Fibroblast of mammary gland (primary cell): ENCODE measurements around the gene PTPN7.

Experiments
- DNase-seq: peaks from one replicate; pipeline ENCODE4 v3.0.0-alpha.2; 2010; ENCODE audit warnings: low read depth
- H3K4me3 ChIP-seq: 2 replicates; pipeline ENCODE4 v1.5.1; 2011; ENCODE audit warnings: low read depth, mild to moderate bottlenecking, low read length, moderate library complexity; ENCODE audit not compliant: control insufficient read depth
- TF ChIP-seq, protein P1 (sequence below): conservative IDR thresholded peaks from 2 replicates; pipeline ENCODE4 v1.5.1; 2011; ENCODE audit warnings: low read depth, low read length, inconsistent platforms; ENCODE audit not compliant: control insufficient read depth, insufficient read depth

PTPN7 gene

DNA sequence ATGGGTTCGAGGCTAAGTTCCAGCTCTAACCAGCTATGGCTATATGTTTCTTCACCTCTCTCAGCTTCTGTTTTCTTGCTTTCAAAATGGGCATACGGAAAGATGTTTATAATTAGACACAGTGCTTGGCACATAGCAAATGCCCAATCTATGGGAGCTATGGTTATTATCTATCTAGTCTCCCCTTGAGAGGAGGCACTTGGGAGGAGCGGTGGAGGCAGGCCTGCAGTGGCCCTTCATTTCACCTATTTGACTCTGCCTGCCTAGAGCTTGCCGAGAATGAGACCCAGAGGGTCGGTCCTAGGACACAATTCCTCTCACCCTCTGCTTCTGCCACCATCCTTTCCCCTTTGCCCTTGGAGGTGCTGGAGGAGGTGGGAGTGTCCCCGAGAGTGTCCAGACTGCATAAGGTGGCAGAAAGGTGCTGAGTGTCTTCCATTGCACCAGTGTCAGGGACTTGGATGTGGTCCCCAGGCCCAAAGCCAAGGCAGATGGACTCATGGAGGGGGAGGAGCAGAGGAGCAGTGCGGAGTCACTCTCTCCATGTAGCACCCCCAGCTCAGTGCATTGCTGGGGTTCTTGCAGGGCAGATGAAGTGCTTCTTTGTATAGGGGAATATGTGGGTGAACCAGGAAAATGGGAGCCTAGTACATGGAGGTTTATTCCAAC, 42.2 kb upstream of the PTPN7 start:
- DNase-seq, result no peak
- TF ChIP-seq, protein P1, sequence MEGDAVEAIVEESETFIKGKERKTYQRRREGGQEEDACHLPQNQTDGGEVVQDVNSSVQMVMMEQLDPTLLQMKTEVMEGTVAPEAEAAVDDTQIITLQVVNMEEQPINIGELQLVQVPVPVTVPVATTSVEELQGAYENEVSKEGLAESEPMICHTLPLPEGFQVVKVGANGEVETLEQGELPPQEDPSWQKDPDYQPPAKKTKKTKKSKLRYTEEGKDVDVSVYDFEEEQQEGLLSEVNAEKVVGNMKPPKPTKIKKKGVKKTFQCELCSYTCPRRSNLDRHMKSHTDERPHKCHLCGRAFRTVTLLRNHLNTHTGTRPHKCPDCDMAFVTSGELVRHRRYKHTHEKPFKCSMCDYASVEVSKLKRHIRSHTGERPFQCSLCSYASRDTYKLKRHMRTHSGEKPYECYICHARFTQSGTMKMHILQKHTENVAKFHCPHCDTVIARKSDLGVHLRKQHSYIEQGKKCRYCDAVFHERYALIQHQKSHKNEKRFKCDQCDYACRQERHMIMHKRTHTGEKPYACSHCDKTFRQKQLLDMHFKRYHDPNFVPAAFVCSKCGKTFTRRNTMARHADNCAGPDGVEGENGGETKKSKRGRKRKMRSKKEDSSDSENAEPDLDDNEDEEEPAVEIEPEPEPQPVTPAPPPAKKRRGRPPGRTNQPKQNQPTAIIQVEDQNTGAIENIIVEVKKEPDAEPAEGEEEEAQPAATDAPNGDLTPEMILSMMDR, result no peak
- H3K4me3 ChIP-seq, result no peak overlapping the region

DNA sequence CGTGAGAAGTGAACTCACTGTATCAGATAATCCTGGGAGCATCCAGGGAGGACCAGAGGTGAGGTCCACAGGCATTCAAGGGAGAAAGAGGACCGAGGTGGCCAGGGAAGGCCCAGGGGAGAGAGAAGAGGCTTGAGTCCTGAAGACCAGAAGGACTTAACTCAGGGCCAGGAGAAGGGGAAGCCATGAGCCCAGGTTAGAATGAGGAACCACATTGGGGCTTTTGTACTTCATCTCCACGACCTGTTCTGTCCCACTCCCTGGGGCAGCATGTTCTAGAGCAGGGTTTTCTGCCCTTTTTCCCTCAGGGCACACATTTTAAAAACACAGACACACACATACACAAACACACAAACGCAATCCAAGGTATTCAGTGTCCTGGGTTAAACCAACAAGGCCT, 41.6 kb upstream of the PTPN7 start:
- DNase-seq, result no peak
- no peak overlapping the region for H3K4me3 ChIP-seq
- TF ChIP-seq, protein P1, result no peak

DNA sequence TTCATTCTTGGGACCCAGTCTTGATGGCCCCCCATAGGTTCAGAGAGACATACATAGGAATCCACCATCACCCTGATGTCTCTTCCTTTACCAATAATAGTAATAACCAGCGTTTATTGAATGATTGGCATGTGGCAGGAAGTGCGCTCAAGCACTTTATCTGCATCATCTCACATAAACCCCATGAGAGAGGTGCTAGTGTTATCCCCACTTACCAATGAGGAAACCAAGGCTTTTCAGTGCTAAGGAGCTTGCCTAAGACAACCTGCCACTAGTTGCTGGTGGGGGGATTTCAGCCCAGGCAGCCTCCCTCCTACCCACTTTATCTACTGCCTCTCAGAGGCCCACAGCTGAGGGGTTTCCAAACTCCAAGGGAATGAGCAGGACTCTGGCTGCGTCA, 40.9 kb upstream of the PTPN7 start:
- no peak for DNase-seq
- TF ChIP-seq, protein P1, result no peak
- no peak overlapping the region for H3K4me3 ChIP-seq

DNA sequence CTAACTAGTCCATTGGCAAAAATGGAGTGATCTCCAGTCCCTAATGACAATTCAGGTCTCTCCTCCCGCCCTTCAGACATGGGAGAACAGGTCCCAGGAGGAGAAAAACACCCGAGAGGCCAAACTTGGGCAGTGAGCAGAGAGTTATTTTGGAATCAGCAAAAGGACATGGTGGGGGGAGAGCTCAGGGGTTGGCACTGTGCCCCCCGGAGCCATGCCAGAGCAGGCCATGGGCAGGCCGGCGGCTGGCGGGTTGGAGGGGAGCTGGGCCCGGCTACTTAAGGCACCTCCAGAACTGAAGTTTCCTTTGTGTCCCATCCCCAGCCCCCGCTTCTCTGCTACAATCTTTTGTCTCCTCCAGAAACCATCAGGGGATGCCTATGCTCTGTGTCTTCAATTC, 40.3 kb upstream of the PTPN7 start:
- TF ChIP-seq, protein P1, result no peak
- H3K4me3 ChIP-seq, result no peak overlapping the region
- no peak for DNase-seq

DNA sequence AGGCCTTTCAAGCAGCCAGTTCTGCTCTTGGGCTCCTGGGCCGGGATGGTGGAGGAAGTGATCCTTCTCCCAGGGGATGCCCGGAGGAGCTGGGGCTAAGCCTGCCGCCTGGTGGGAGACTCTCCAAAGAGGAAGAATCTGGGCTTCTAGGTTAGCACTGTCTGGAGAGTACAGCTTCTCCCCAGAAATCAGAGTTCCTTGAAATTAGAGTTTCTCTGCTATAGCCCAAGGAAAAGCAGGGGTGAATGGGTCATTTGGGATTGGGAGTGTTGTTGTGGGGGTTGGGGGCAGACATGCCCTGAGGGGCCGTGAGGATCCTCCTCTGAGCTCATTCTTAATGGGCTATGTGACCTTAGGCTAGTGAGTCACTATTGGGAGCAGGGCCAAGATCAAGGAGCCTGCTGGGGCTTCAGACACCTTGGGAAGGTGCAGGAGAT, 39.7 kb upstream of the PTPN7 start:
- no peak overlapping the region for H3K4me3 ChIP-seq
- TF ChIP-seq, protein P1, result no peak
- no peak for DNase-seq

DNA sequence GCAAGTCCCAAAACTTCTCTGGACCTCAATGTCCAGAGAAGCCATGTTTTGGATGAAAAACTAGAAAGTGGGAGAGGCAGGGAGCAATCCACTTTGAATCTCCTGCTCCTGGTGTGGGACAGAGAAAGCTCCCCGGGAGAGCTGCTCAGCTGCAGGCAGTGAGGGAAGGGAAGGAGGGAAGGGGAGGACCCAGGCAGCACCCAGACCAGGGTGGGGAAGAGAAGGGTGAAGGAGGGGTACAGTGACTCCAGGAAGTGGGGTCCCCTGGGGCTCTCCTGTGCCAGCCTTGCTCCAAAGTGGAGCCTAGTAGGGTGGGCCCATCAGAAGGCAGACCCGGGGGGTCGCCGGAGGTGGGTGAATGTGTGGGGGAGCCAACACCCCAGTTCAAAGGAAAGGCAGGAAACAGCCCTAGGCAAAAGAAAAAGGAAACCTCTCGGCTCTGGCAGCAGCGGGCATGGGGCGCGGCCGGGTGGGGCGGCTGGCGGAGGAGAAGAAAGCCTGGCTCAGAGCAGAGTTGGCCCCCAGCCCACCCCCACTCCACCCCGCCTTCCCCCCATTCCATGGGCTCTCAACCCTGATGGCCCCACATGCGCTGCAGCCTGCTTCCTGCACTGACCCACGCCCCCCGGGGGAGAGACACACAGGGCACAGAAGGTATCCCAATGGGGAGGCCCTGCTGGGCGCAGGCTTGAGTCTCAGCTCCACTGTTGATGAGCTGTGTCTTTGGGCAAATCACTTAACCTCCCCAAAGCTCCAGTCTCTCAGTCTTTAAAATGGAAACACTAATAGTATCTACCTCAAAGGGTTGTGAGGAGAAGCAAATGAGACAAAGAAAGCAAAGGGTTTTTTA, 38.9 kb upstream of the PTPN7 start:
- TF ChIP-seq, protein P1, result no peak
- no peak overlapping the region for H3K4me3 ChIP-seq
- DNase-seq, result no peak
